WTC11 (cell line): ENCODE results near the gene CLEC16A.

Experiments used
- CTCF ChIP-seq: fragments of 200-600 bp; IDR thresholded peaks from 2 replicates; pipeline ENCODE4 v1.8.0; 2022; ENCODE audit warnings: antibody characterized with exemption
- SMAD4 ChIP-seq: sonication (generic); formaldehyde crosslinking; IDR thresholded peaks from 2 replicates; pipeline ENCODE4 v1.8.0; 2022; ENCODE audit warnings: mild to moderate bottlenecking, missing genetic modification reagents
- TCF7 ChIP-seq: sonication (generic); formaldehyde crosslinking; IDR thresholded peaks from 2 replicates; pipeline ENCODE4 v1.8.0; 2022; ENCODE audit warnings: mild to moderate bottlenecking, low read depth, missing genetic modification reagents, moderate library complexity
- ZBTB21 ChIP-seq: sonication (generic); formaldehyde crosslinking; IDR thresholded peaks from 2 replicates; pipeline ENCODE4 v1.8.1; 2023; ENCODE audit warnings: mild to moderate bottlenecking, missing genetic modification reagents, borderline replicate concordance
- ZNF121 ChIP-seq: sonication (generic); formaldehyde crosslinking; IDR thresholded peaks from 2 replicates; pipeline ENCODE4 v1.8.0; 2023; ENCODE audit warnings: missing genetic modification reagents
- ZNF138 ChIP-seq: sonication (generic); formaldehyde crosslinking; conservative IDR thresholded peaks from 2 replicates; pipeline ENCODE4 v1.8.1; 2022; ENCODE audit warnings: mild to moderate bottlenecking, moderate library complexity, missing genetic modification reagents

- no peak for TF ChIP-seq CTCF
- no peak for TF ChIP-seq ZNF121
- no peak for TF ChIP-seq TCF7 (CRISPR knock-in tag)
- no peak for TF ChIP-seq SMAD4 (CRISPR knock-in tag)
- no peak for TF ChIP-seq ZBTB21 (CRISPR knock-in tag)
- TF ChIP-seq ZNF138 (CRISPR knock-in tag), result no peak
Observed at GRCh38 chr16:11198375-11198774, 254.0 kb downstream of the CLEC16A start.
